Neural cell (in vitro differentiated cells): Measurements from ENCODE around the gene DLG2. TPM values are rescaled to one million over a fixed set of nuclear protein-coding genes. Genes with fewer than 3 reads are reported as not detected.

Experiments
- H2AFZ ChIP-seq: fragments of 200-600, 300-800 bp; sonication (generic), shearing (Covaris generic); 2 replicates; pipeline ENCODE4 v1.6.0; 2014; ENCODE audit warnings: low read depth, mild to moderate bottlenecking, antibody characterized with exemption, low read length, moderate library complexity
- H3F3A ChIP-seq: fragments of 200-600 bp; shearing (Covaris generic); 2 replicates; pipeline ENCODE4 v1.6.1; 2016; ENCODE audit warnings: mild to moderate bottlenecking, moderate library complexity, mixed read lengths, antibody characterized with exemption, low read length; ENCODE audit not compliant: insufficient read depth, poor library complexity, severe bottlenecking
- H3K27ac ChIP-seq: fragments of 200-600, 300-800 bp; sonication (generic), shearing (Covaris generic); 2 replicates; pipeline ENCODE4 v1.5.1; 2014; ENCODE audit warnings: mild to moderate bottlenecking, low read length, moderate library complexity
- H3K27me3 ChIP-seq: fragments of 300-800, 200-600 bp; sonication (generic), shearing (Covaris generic); 2 replicates; pipeline ENCODE4 v1.6.0; 2014; ENCODE audit warnings: mild to moderate bottlenecking, low read depth, low read length, moderate library complexity; ENCODE audit not compliant: insufficient read depth
- H3K36me3 ChIP-seq: fragments of 300-800, 200-600 bp; sonication (generic), shearing (Covaris generic); 2 replicates; pipeline ENCODE4 v1.5.1; 2014; ENCODE audit warnings: mild to moderate bottlenecking, antibody characterized with exemption, low read length, moderate library complexity; ENCODE audit not compliant: insufficient read depth
- H3K4me2 ChIP-seq: fragments of 300-800, 200-600 bp; sonication (generic), shearing (Covaris generic); 2 replicates; pipeline ENCODE4 v1.6.0; 2014; ENCODE audit warnings: mild to moderate bottlenecking, low read length
- H3K4me3 ChIP-seq: fragments of 300-800, 200-600 bp; sonication (generic), shearing (Covaris generic); 2 replicates; pipeline ENCODE4 v1.5.1; 2014; ENCODE audit warnings: mild to moderate bottlenecking, low read length, moderate library complexity
- H3K79me2 ChIP-seq: fragments of 200-600 bp; shearing (Covaris generic); replicated peaks from 2 replicates; pipeline ENCODE4 v1.6.0; 2014; ENCODE audit warnings: mild to moderate bottlenecking, low read length, moderate library complexity; ENCODE audit not compliant: insufficient read depth
- H3K9ac ChIP-seq: fragments of 300-800, 200-600 bp; sonication (generic), shearing (Covaris generic); 2 replicates; pipeline ENCODE4 v1.6.1; 2016; ENCODE audit warnings: mild to moderate bottlenecking, low read length, mixed read lengths
- H3K9me2 ChIP-seq: fragments of 200-600 bp; shearing (Covaris generic); 2 replicates; pipeline ENCODE4 v1.6.1; 2016; ENCODE audit warnings: mild to moderate bottlenecking, low read length, mixed read lengths; ENCODE audit not compliant: insufficient read depth
- H3K9me3 ChIP-seq: fragments of 200-600, 300-800 bp; sonication (generic), shearing (Covaris generic); 2 replicates; pipeline ENCODE4 v1.6.1; 2016; ENCODE audit warnings: mild to moderate bottlenecking, mixed run types, low read length, moderate library complexity, mixed read lengths
- H4K20me1 ChIP-seq: fragments of 200-600 bp; shearing (Covaris generic); 2 replicates; pipeline ENCODE4 v1.6.1; 2016; ENCODE audit warnings: mild to moderate bottlenecking, mixed run types; ENCODE audit not compliant: insufficient read depth
- CTCF ChIP-seq: fragments of 450-650 bp; IDR thresholded peaks from 2 replicates; pipeline ENCODE4 v1.5.1; 2014; ENCODE audit warnings: antibody characterized with exemption, mild to moderate bottlenecking, moderate library complexity; ENCODE audit not compliant: poor library complexity, severe bottlenecking
- EP300 ChIP-seq: fragments of 450-650 bp; conservative IDR thresholded peaks from 2 replicates; pipeline ENCODE4 v1.6.1; 2014; ENCODE audit warnings: antibody characterized with exemption, mild to moderate bottlenecking, moderate library complexity; ENCODE audit not compliant: poor library complexity, severe bottlenecking
- EZH2 ChIP-seq: fragments of 200-600, 300-800 bp; shearing (Covaris generic), sonication (generic); IDR thresholded peaks from 2 replicates; pipeline ENCODE4 v1.6.1; 2014; ENCODE audit warnings: antibody characterized with exemption, low read length, borderline replicate concordance, mild to moderate bottlenecking; ENCODE audit not compliant: insufficient read depth, poor library complexity, severe bottlenecking
- MXI1 ChIP-seq: fragments of 450-650 bp; conservative IDR thresholded peaks from 2 replicates; pipeline ENCODE4 v1.6.1; 2014; ENCODE audit warnings: antibody characterized with exemption, mild to moderate bottlenecking; ENCODE audit not compliant: poor library complexity, severe bottlenecking
- POLR2AphosphoS5 ChIP-seq: IDR thresholded peaks from 2 replicates; pipeline ENCODE4 v1.6.1; 2012
- RAD21 ChIP-seq: fragments of 450-650 bp; conservative IDR thresholded peaks from 2 replicates; pipeline ENCODE4 v1.6.1; 2014; ENCODE audit warnings: antibody characterized with exemption, mild to moderate bottlenecking, moderate library complexity
- REST ChIP-seq: IDR thresholded peaks from 2 replicates; pipeline ENCODE4 v1.6.1; 2012; ENCODE audit warnings: borderline replicate concordance
- SMC3 ChIP-seq: fragments of 450-650 bp; conservative IDR thresholded peaks from 2 replicates; pipeline ENCODE4 v1.6.1; 2014; ENCODE audit warnings: antibody characterized with exemption, mild to moderate bottlenecking, moderate library complexity; ENCODE audit not compliant: poor library complexity
- TAF1 ChIP-seq: IDR thresholded peaks from 2 replicates; pipeline ENCODE4 v1.6.1; 2012; ENCODE audit warnings: low read depth
- polyA plus RNA-seq: library from polyadenylated mRNA; depleted of rRNA; stranded (reverse); fragments of >200 nt; gene quantifications from 2 replicates; pipeline ENCODE4 v1.2.3, GENCODE V29; 2014

DLG2 gene
- polyA plus RNA-seq, 1 donor from 2014 or later, result 179 TPM

- H3K9me2 ChIP-seq, result no peaks in the 10 kb centered on the region
- no peaks in the 10 kb centered on the region for H3K27me3 ChIP-seq
- no peak overlapping the region for H3K4me3 ChIP-seq
- no peaks in the 10 kb centered on the region for H3F3A ChIP-seq
- H2AFZ ChIP-seq, result no peak overlapping the region
- no peaks in the 10 kb centered on the region for H3K36me3 ChIP-seq
- TF ChIP-seq EZH2 (no peak), EP300 (no peak), RAD21 (no peak), MXI1 (no peak), TAF1 (no peak), SMC3 (no peak), REST (no peak)
- no peaks in the 10 kb centered on the region for H3K9me3 ChIP-seq
- no peak overlapping the region for H3K27ac ChIP-seq
- no peaks in the 10 kb centered on the region for H3K79me2 ChIP-seq
- no peak overlapping the region for H3K9ac ChIP-seq
- H3K4me2 ChIP-seq, result no peak overlapping the region
- no peaks in the 10 kb centered on the region for H4K20me1 ChIP-seq
Observed at GRCh38 chr11:83881428-83881827, 1745.7 kb downstream of the DLG2 start.

GRCh38 chr11:83871054-83871453 lies 1756.1 kb downstream of the DLG2 start:
- Histone ChIP-seq H3K4me2 (no peak overlapping the region), H3F3A (no peaks in the 10 kb centered on the region), H4K20me1 (no peaks in the 10 kb centered on the region), H3K9me2 (no peaks in the 10 kb centered on the region), H3K9me3 (no peaks in the 10 kb centered on the region), H3K27me3 (no peaks in the 10 kb centered on the region), H3K27ac (no peak overlapping the region), H3K79me2 (no peaks in the 10 kb centered on the region), H3K36me3 (no peaks in the 10 kb centered on the region), H3K9ac (no peak overlapping the region), H3K4me3 (no peak overlapping the region), H2AFZ (no peak overlapping the region)
- no peak for TF ChIP-seq EP300
- TF ChIP-seq CTCF, result no peak
- TF ChIP-seq TAF1, result no peak
- TF ChIP-seq EZH2, result no peak
- TF ChIP-seq REST, result no peak
- TF ChIP-seq POLR2AphosphoS5, result no peak
- no peak for TF ChIP-seq SMC3
- no peak for TF ChIP-seq MXI1
- TF ChIP-seq RAD21, result no peak
